ENCODE results near the gene TRMT61A. TPM values are rescaled to one million over a fixed set of nuclear protein-coding genes. Genes with fewer than 3 reads are reported as not detected.
A peak's percentile ranks its signal among the peaks of the same experiment; 100 is the strongest.

The TRMT61A gene
- total and polyA plus RNA-seq, 2 experiments from 2014 or later = 13.3 to 15.0 TPM

GRCh38 chr14:103526247-103526913, 2.6 kb upstream of the TRMT61A start:
- no peaks in the 10 kb centered on the region for H4K20me1 ChIP-seq (ENCODE audit: insufficient read depth)

DNA sequence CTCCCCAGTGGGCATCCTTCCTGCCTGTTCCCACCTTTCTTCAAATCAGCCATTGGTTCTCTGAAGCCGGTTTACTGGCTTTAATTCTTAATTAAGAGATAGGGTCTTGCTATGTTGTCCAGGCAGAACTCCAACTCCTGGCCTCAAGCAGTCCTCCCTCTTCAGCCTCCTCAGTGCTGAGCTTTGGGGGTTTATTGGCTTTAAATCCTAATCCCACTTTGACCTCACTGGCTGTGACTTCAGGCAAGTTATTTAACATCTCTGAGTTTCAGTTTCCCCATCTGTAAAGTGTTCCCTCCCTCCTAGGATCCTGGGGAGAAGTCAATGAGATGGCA, 2.1 kb upstream of the TRMT61A start:
- peaks cover 20% of the 10 kb centered on the region; the same call in 1 of the 2 replicates for H3K4me1 ChIP-seq (ENCODE audit: insufficient read depth)
- TF ChIP-seq EZH2phosphoT487 (IDR thresholded peaks at IDR 0.05; ENCODE audit: insufficient read depth, low read depth) = no peak
- no peak for TF ChIP-seq EZH2 (IDR thresholded peaks at IDR 0.05; ENCODE audit: insufficient read depth, poor library complexity, severe bottlenecking)
- H3K9me3 ChIP-seq (ENCODE audit: low read depth) = no peaks in the 10 kb centered on the region
- no peak for DNase-seq
- WGBS, 2 experiments (ENCODE audit: low coverage in 1 of 2, low lambda C conversion rate in 2 of 2, missing lambda C conversion rate in 2 of 2) = 79 to 100% methylated on average over 1 of the region's 1 CpG
- no peaks in the 10 kb centered on the region for H3K36me3 ChIP-seq (ENCODE audit: low read depth)
- H3F3A ChIP-seq (ENCODE audit: insufficient read depth) = peaks cover 5% of the 10 kb centered on the region; the same call in 1 of the 2 replicates
- no peak overlapping the region for H3K4me3 ChIP-seq
- H3K9ac ChIP-seq = no peak overlapping the region
- H3K27me3 ChIP-seq (replicated peaks; ENCODE audit: insufficient read depth) = no peaks in the 10 kb centered on the region
- in situ Hi-C loops (cut with MboI) = no loop called here
- no peak overlapping the region for H3K4me2 ChIP-seq (ENCODE audit: unreplicated experiment)
- no peaks in the 10 kb centered on the region for H3K9me2 ChIP-seq (ENCODE audit: insufficient read depth)
- H3K79me2 ChIP-seq (ENCODE audit: insufficient read depth) = peaks cover 28% of the 10 kb centered on the region
- H3K27ac ChIP-seq = peak overlapping the region; percentile 84
- no peak overlapping the region for H2AFZ ChIP-seq
- H4K20me1 ChIP-seq (ENCODE audit: insufficient read depth) = no peaks in the 10 kb centered on the region

More at GRCh38 chr14:103526247-103526913, 2.6 kb upstream of the TRMT61A start:
- H3K4me2 ChIP-seq (ENCODE audit: unreplicated experiment) = no peak overlapping the region
- H3K27me3 ChIP-seq (replicated peaks; ENCODE audit: insufficient read depth) = no peaks in the 10 kb centered on the region
- no peak overlapping the region for H3K4me3 ChIP-seq
- no peak overlapping the region for H2AFZ ChIP-seq
- DNase-seq = no peak
- no peaks in the 10 kb centered on the region for H3K36me3 ChIP-seq (ENCODE audit: low read depth)
- no peaks in the 10 kb centered on the region for H3K9me2 ChIP-seq (ENCODE audit: insufficient read depth)
- no peak overlapping the region for H3K27ac ChIP-seq
- in situ Hi-C loops (cut with MboI) = no loop called here
- peaks cover 5% of the 10 kb centered on the region; the same call in 1 of the 2 replicates for H3F3A ChIP-seq (ENCODE audit: insufficient read depth)
- no peaks in the 10 kb centered on the region for H3K9me3 ChIP-seq (ENCODE audit: low read depth)
- WGBS, 2 experiments (ENCODE audit: low coverage in 1 of 2, low lambda C conversion rate in 2 of 2, missing lambda C conversion rate in 2 of 2) = 59 to 70% methylated on average over 8 of the region's 8 CpGs
- peaks cover 20% of the 10 kb centered on the region; the same call in 1 of the 2 replicates for H3K4me1 ChIP-seq (ENCODE audit: insufficient read depth)
- peaks cover 23% of the 10 kb centered on the region for H3K79me2 ChIP-seq (ENCODE audit: insufficient read depth)
- TF ChIP-seq EZH2phosphoT487 (IDR thresholded peaks at IDR 0.05; ENCODE audit: insufficient read depth, low read depth) (no peak), EZH2 (IDR thresholded peaks at IDR 0.05; ENCODE audit: insufficient read depth, poor library complexity, severe bottlenecking) (no peak)
- no peak overlapping the region for H3K9ac ChIP-seq

- H3K9me2 ChIP-seq (ENCODE audit: insufficient read depth) = no peaks in the 10 kb centered on the region
- H3K79me2 ChIP-seq (ENCODE audit: insufficient read depth) = peaks cover 30% of the 10 kb centered on the region
- peak overlapping the region; percentile 88 for H3K9ac ChIP-seq
- peak; percentile 89 for DNase-seq
- no peaks in the 10 kb centered on the region for H3K9me3 ChIP-seq (ENCODE audit: low read depth)
- in situ Hi-C loops (cut with MboI) = no loop called here
- H3K4me3 ChIP-seq = peak overlapping the region; percentile 89
- H3K4me2 ChIP-seq (ENCODE audit: unreplicated experiment) = peak overlapping the region; percentile 92
- TF ChIP-seq EZH2phosphoT487 (IDR thresholded peaks at IDR 0.05; ENCODE audit: insufficient read depth, low read depth) (no peak), EZH2 (IDR thresholded peaks at IDR 0.05; ENCODE audit: insufficient read depth, poor library complexity, severe bottlenecking) (no peak)
- H3K4me1 ChIP-seq (ENCODE audit: insufficient read depth) = peaks cover 20% of the 10 kb centered on the region; the same call in 1 of the 2 replicates
- H3K27ac ChIP-seq = peak overlapping the region; percentile 84
- H2AFZ ChIP-seq = 0 out of 2 replicates have a peak overlapping the region, but pooled peaks have one; percentile 47
- WGBS, 2 experiments (ENCODE audit: low coverage in 1 of 2, low lambda C conversion rate in 2 of 2, missing lambda C conversion rate in 2 of 2) = 50 to 58% methylated on average over 13 to 14 of the region's 14 CpGs
- no peaks in the 10 kb centered on the region for H3K27me3 ChIP-seq (replicated peaks; ENCODE audit: insufficient read depth)
- peaks cover 5% of the 10 kb centered on the region; the same call in 1 of the 2 replicates for H3F3A ChIP-seq (ENCODE audit: insufficient read depth)
- H4K20me1 ChIP-seq (ENCODE audit: insufficient read depth) = no peaks in the 10 kb centered on the region
- H3K36me3 ChIP-seq (ENCODE audit: low read depth) = no peaks in the 10 kb centered on the region
Observed at GRCh38 chr14:103527408-103528145, 1.4 kb upstream of the TRMT61A start.

DNA sequence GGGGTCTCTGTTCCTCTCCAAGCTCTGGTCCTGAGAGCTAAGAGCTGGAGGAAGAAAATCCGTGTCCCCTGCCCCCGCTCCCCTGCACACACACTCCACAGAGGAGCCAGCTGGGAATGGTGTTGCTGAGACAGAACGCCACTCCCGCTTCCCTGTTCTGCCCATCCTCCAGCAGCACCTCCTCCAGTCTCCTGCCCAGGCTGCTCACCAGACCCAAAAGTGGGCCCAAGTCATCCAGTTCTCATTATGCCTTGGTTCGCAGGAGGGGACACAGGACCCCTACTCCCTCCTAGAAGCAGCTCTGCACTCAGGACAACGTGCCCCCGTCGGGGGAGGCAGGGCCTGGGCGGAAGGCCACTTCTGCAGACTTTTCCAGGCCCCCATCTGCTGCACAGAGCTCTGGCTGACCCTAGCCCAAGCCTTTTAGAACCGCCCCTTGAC, 830 bp upstream of the TRMT61A start:
- peak; percentile 64 for DNase-seq
- peak overlapping the region; percentile 92 for H3K4me2 ChIP-seq (ENCODE audit: unreplicated experiment)
- no peak for TF ChIP-seq EZH2phosphoT487 (IDR thresholded peaks at IDR 0.05; ENCODE audit: insufficient read depth, low read depth)
- TF ChIP-seq EZH2 (IDR thresholded peaks at IDR 0.05; ENCODE audit: insufficient read depth, poor library complexity, severe bottlenecking) = no peak
- no peaks in the 10 kb centered on the region for H3K36me3 ChIP-seq (ENCODE audit: low read depth)
- peak overlapping the region; percentile 47 for H2AFZ ChIP-seq
- peak overlapping the region; percentile 89 for H3K4me3 ChIP-seq
- H3K27me3 ChIP-seq (replicated peaks; ENCODE audit: insufficient read depth) = no peaks in the 10 kb centered on the region
- peaks cover 30% of the 10 kb centered on the region for H3K79me2 ChIP-seq (ENCODE audit: insufficient read depth)
- 10 to 12% methylated on average over 10 of the region's 10 CpGs for WGBS, 2 experiments (ENCODE audit: low coverage in 1 of 2, low lambda C conversion rate in 2 of 2, missing lambda C conversion rate in 2 of 2)
- no peaks in the 10 kb centered on the region for H4K20me1 ChIP-seq (ENCODE audit: insufficient read depth)
- H3K9ac ChIP-seq = peak overlapping the region; percentile 88
- in situ Hi-C loops (cut with MboI) = no loop called here
- H3K9me3 ChIP-seq (ENCODE audit: low read depth) = no peaks in the 10 kb centered on the region
- peak overlapping the region; percentile 84 for H3K27ac ChIP-seq
- peaks cover 5% of the 10 kb centered on the region; the same call in 1 of the 2 replicates for H3F3A ChIP-seq (ENCODE audit: insufficient read depth)
- peaks cover 20% of the 10 kb centered on the region; the same call in 1 of the 2 replicates for H3K4me1 ChIP-seq (ENCODE audit: insufficient read depth)
- no peaks in the 10 kb centered on the region for H3K9me2 ChIP-seq (ENCODE audit: insufficient read depth)
